Measurements from ENCODE around the gene PRKN.

DNA sequence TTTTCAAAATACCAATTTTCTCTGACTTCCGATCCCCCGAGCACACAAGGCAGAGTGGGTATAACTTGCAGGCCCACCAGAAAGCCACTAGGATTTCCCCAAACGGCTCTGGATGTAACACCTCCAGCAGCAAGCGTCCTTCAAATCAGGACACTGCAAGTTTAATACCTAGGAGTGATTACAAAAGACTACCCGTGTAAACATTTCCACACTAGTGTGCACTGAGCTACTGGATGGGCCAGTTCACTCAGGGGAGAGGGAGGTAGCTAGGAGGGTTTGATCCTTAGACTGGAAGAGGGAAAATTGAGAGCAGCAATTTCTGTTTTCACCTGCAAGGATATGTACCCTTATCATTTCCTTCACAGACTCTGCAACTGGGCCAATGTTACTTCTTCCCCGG is 1361.9 kb downstream of the PRKN start:
- TF ChIP-seq, protein P1, sequence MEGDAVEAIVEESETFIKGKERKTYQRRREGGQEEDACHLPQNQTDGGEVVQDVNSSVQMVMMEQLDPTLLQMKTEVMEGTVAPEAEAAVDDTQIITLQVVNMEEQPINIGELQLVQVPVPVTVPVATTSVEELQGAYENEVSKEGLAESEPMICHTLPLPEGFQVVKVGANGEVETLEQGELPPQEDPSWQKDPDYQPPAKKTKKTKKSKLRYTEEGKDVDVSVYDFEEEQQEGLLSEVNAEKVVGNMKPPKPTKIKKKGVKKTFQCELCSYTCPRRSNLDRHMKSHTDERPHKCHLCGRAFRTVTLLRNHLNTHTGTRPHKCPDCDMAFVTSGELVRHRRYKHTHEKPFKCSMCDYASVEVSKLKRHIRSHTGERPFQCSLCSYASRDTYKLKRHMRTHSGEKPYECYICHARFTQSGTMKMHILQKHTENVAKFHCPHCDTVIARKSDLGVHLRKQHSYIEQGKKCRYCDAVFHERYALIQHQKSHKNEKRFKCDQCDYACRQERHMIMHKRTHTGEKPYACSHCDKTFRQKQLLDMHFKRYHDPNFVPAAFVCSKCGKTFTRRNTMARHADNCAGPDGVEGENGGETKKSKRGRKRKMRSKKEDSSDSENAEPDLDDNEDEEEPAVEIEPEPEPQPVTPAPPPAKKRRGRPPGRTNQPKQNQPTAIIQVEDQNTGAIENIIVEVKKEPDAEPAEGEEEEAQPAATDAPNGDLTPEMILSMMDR (IDR thresholded peaks at IDR 0.05), result no peak
- TF ChIP-seq POLR2A (IDR thresholded peaks at IDR 0.05), result no peak
